GM21526 (cell line): Measurements from ENCODE around the gene SLC35F1.

Experiments
- ATAC-seq: cut with Tn5 transposase; IDR thresholded peaks from one replicate; pipeline ENCODE4 v1.9.1; 2021; ENCODE audit warnings: moderate library complexity; ENCODE audit not compliant: unreplicated experiment, low FRiP score

The SLC35F1 gene

DNA sequence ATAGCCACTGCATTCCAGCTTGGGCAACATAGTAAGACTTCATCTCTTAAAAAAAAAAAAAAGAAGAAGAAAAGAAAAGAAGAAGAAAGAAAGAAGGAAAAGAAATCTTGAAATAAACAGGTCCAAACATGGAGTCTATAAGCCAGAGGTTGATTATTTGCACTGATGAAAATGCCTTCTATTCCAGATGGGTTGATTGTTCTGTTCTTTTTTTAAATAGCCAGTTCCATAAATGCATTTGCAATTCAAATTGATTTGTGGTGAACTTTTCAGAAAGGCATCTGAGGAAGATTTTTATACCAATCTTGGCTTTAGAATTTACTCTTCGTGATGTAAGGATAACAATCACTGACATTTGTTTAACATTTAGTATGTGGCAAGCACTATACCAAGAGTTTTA lies 397.3 kb downstream of the SLC35F1 start:
- no peak for ATAC-seq

DNA sequence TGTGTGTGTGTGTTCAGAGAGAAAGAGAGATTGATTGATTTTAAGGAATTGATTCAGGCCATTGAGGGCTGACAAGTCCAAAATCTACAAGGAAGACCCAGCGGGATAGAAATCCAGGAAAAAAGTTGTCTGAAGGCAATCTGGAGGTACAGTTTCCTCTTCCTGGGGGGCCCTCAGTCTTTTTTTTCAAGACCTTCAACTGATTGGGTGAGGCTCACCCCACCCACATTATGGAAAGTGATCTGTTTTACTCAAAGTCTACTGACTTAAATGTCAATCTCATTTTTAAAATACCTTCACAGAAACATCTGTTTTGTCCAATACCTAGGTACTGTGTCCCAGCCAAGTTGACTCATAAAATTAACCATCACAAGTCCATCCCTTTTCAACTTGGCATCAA lies 398.0 kb downstream of the SLC35F1 start:
- ATAC-seq: no peak

DNA sequence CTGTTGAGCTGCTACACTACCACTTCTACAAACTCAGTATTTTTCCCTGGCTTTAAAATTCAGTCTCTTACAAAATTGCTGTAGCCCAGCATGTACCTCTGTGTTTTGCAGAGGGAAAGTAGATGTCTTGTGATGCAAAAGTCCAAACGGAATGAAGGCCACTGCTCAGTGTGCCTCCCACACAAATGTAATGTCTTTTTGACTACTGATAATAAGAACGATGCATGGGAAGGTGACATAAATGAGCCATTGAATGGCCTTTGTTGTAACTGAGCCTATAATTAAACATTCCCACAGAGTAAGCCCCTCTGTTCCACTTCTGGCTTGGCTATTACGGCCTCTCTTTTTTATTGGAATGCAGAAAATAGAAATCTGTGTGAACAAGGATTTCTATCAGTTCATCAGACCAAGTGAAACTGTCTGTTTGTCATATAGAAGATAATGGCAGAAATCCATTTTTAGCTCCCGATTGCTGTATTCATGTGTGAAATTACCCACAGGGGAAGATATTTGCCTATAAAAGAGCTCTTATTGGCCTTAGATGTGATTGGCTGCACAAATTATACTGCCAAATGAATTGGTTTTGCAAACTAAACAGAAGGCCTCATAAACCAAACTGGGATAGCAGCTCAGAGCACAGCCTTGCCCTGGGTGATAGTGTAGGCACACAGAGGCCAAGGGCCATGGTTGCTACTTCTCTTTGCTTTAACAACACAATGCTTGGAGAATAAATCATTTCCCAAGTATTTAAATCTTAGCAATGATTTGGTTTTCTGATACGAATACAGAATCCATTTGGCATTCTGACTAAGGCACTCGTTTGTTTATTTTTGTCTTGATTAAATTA lies 399.6 kb downstream of the SLC35F1 start:
- ATAC-seq: no peak

DNA sequence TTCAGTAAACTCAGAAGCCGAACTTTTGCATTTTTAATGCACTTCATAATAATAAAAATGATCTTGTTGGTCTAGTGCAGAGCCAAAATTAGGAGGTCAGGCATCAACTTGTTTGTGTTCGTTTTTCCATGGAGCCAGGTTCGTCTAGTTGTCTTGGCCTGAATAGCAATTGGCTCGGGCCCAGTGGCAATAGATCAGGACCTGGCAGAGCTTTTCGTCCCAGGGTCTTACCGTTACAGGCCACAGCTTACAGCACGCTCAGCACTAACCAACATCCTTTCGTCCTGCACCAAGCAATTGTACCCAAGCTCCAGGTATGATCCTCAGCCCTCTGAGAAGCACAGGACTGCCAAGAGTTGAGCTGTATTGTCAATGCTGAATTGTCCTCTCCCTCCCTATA lies 400.5 kb downstream of the SLC35F1 start:
- no peak for ATAC-seq

DNA sequence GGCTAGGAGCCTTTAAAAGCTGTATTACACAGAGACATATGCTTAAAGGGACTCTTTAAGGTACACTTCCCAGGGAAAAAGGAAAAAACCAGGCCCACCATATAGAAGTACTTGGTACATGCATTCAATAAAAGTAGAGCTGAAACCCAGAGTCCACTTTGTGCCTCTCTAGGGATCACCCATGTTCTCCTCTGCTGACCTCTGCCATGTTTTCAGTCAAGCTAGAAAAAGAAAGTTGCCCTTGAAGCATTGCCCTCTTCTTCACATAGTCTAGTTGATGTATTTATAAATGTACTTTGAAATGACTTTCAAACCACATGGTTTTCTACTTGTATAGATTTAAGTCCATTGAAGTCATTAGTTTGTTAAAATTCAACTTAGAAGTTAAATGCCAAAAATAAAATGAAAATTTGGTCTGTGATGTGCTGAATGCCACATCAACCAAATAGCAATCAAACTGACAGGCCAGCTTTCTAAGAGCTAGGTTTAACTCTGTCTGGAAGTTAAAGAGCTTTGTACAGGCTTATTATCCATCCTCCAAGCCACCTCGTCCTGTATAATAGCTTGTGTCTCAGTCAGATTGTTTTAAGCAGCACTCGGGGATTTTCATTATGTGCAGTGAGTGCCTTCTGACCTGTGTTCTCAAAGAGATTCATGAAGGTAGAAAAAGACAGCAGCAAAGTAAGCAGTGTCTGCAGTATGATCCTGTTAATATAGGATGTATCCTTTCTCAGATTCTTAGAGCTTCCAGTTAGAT lies 402.5 kb downstream of the SLC35F1 start:
- no peak for ATAC-seq

DNA sequence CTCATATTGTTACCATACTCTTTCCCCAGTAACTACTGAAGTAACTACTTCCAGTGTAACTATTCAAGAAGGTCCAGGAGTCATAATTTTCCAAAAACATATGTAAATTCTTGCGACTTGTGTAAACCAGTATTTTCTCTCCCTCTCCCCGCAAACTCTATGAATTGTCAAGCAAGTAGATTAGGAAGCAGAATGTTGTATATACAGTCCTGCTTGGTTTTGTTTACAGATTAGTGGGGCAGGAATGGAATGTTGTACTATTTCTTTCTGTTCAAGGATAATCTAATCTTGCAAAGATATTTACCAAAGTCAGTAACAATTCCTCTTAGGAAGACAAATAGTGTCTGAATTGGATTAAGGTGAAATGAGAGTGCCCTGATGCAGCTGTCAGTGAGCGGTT lies 406.1 kb downstream of the SLC35F1 start:
- ATAC-seq: no peak

DNA sequence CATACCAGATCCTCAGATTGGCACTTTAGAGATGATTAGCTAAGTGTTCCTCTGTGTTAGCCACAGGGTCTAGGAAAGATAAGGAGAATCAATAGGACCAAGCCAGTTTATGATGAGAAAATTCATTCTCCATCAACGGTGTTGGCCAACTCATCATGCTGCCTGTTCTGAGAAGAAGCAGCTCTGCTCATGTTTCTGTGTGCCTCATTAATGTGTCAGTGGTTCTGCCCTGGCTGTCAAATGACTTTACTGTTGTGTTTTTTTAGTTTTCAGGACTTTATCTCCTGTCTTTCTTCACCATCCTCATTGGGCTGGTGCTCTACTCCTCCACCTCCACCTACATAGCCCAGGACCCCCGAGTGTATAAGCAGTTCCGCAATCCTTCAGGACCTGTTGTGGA lies 406.7 kb downstream of the SLC35F1 start:
- ATAC-seq: no peak

DNA sequence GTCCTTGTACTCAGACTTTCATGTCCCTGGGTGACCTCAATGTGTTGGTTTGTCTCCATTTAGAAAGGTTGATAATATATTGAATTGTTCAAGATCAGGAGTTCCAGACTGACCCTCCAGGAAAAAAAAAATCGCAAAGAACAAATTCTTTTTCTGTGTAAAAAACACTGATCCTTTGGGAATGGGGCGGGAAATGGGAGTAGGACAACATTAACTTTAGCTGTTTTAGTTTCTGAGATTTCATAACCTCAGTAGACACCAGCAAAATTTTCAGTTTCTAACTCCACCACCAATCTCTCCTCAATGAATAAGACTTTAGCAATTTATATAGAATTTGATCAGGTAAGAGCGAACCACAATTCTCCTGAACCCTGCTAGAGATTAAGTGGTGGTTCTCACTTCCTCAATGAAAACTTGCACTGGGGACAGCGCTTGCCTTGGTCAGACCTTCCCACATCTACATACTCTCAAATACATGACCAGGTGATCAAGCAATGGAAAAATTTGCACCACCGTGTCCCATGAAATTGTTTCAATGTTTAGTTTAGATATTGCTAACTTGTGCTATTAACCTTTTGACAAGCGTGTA lies 409.8 kb downstream of the SLC35F1 start:
- ATAC-seq: no peak

DNA sequence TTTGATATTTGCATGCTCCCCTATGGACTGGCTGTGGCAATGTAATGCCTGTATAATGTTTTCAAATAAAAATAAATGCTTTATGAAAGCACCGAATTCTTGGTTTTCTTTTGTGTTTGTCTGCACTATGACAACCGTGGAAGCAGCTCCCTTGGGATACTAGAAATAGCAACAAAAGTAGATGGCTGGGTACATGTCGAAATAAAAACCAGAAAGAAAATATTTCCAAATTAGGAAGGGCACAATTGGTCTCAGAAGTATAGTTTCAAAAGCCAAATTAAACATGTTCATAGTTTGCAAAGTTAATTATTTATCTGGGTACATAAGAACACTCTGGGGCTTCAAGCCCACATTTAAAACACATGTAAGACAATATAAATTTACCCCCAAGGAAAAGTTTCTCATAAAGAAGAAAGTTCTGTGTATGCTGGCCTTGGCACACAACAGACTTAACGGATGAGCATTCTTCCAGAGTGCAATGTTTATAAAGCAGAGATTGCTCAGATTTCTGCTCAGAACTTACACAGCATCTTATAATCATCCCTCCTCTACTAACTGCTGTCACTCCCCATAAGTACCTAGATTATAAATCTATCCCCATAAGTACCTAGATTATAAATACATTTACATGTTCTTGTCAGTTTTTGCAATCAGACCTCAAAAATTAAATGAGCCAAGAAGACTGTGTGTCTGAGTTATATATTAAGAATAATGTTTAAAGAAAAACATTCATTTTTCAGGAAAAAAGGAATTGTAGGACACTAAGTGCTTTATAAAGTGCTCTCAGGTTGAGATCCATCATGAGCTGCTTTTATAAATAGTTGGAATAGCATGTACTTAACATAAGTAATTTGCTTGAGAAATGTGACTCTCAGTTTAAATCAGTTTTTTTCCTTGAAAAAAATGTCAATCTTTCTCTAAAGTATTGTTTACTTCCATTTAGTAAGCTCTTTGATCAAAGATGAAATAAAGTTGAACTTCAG lies 410.8 kb downstream of the SLC35F1 start:
- ATAC-seq: no peak

DNA sequence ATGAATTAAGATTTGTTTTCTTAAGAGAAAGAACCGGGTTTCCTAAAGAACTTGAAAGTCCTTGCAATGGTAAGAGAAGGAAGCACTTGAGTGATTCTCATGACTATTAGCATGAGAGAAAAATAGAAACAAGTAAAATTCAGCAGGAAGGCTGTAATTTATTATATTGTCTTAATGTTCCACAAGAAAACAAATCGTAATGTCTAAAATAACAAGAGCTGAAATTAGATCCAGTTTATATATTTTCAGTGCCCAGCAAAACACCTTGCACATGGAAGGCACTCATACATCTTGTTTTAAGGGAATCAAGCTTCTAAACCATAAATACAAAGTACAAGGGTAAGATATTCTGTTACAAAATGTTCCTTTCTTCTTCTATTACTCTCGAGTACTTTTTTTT lies 411.6 kb downstream of the SLC35F1 start:
- no peak for ATAC-seq

DNA sequence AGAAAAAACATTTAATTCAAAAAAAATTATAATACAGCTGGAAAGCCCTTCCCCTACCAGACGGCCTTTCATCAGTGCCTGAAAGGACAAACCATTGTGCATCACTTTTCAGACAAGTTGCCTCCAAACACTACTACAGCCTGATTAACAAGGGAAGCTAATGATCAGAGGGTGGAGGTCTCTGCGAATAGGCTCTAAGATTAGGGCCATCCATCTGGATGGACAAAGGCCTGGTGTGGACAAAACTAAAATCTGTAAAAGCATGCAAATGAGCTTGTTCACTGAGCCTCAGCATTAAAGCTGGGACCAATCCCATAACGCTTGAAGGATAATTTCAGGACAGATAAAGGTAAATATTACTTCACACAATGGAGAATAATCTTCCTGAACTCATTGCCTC lies 412.4 kb downstream of the SLC35F1 start:
- ATAC-seq: no peak

DNA sequence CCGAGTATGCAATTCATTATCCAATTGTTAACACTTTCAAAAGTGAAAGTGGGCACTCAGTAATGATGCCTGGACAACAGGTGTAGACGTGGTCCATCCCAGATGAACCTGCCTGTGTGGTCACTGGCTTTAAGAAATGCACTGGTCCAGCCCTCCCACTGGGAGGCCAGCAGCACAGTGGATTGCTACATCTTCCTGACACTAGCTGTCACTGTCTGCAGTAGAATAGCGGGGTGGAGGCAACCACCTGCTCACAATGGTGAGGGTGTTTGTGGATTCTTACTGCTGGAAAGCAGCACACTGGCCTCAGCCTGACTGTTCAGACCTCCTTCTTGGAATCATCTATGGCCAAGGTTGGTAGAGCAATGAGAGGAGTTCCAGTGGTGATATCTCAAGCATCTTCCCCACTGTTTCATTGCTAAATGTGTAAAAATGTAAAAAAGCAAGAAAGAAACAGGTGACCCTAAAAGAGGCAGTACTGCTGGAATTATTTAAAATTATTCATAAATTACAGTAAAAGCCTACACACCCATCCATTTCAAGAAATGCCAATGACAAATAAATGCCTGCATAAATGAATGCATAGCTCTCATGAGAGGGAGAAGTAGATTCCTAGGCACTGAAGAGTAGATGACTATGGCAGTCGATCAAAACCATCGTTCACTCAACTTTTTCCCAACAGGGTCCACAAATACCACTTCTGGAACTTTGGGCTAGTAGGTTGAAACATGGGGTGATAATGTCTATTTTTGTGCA lies 413.0 kb downstream of the SLC35F1 start:
- ATAC-seq: no peak

DNA sequence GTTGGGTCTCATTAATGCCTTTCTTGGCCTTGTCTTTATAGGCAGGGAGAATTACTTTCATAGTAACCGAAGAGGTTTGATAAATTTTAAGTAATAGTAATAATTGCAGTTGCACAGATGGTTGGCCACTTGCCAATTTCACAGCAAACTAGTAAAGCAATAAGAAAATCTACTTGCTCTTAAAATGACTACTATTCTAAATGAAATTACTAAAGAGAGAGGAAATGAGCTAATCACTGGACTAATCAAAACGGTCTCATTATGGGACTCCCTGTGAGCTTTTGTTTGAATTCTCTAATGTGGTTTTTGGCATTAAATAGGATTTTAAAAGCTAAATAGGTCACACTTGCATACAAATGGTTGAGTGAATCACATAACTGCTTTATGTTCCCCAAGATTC lies 413.6 kb downstream of the SLC35F1 start:
- ATAC-seq: no peak

DNA sequence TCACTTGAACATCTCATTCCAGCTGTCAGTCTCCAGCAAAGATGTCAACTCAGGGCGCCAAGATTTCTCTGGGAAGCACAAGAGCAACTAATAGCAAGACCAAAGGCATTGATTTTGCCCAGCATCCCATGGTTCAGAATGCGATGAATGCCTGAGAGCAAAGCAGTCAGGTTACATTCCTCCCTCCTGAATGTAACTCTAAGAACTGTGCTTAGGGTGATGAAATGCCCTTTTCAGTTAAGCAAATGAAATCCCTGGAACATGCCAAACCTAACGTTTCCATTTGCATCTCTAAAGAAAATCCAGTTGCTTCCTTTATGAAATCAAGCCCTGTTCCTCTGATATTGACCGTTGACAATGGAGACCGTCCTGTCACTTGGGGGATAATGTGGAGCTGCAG lies 417.1 kb downstream of the SLC35F1 start:
- no peak for ATAC-seq

DNA sequence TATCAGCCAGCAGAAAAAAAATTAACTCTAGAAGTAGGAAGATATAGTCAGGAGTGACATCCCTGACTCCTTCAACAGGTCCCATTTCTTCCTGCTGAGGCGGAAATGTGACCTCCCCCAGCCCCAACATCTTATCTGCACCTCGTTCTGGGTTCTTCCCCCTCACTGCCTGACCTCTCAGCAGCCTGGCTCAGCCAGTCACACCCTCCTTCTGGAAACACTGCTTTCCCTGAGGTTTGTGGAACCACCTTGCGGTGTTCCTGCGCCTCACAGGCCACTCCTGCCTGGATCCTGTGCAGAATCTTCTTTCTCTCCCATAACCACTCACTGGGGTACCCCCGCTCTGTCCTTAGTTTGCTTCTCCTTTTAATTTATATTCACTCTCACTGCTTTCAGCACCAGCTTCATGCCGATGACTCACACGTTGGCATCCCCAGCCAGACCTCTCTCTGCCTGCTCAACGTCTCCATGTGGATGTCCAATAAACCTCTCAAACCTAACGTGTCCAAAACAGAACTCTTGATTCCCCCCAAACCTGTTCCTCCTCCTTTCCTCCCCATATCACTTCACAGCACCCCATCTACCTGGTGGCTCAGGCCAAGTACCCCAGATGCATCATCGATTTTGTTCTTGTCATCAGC lies 418.3 kb downstream of the SLC35F1 start:
- ATAC-seq: no peak

DNA sequence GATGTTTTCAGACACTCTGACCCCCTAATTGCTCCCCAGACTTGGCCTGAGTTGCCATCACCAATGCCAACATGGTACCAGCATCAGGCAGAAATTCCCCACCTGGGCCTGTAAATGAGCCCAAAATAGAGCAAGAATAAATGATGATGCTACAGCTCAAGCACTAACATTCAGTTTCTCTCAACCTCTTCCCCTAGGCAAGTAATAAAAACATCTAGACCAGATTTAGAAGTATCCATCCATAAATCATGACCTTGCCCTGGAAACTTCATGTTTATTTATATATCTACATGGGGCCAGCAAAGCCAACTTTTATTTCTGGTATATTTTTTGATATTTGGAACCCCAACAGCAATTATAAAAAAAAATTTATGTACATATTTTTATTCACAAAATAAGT lies 419.6 kb downstream of the SLC35F1 start:
- no peak for ATAC-seq

DNA sequence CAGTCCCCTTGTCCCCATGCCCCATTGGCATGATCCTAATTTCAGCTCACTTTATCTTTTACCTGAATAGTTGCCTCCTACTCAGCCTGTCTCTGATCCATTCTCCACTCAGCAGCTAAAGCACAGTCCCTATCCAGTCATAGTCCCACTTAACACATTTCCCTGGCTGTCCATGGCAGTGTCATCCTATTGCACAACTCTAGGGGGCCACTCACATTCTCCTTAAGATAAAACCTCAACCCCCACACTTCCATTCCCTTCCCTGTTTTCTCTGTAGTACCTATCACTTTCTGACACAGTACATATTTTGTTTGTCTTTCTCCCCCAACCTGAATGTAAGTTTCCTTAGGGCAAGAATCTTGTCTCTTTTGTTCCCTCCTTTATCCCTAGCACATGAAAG lies 420.2 kb downstream of the SLC35F1 start:
- ATAC-seq: no peak

DNA sequence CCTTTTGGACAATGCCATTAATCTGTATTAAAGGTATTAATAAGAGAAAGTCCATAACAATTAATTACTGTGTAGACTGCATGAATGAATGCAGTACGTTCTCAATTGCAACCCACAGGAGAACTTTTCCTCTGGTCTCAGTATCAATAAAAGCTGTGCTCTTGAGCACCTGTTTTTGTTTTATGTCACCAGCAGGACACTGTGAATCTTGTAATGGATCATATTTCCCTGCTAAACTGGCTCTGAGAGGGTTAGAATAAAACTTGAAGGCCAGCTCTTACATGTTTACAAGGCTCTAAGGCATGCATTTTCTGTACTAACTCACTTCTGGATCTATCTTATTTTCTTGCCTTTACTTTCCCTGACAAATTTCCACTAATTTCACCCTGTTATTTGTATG lies 426.7 kb downstream of the SLC35F1 start:
- ATAC-seq: no peak

DNA sequence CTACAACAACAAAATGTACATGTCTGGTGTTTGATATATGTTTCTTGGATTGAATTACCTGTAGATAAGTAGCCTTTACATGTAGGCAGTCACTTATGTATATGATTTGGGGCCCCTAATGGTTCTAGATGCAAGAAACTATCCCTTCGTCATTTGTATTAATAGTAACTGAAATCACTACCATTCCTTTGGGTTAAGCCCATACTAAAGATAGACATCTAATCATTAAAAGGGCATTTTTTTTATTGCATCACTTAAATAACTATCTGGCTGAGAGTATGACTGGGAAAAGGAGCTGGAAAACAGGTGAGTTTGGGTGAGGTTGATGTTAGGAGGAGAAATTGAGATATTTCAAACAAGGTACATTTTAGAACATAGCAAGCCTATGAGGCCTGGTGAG lies 427.6 kb downstream of the SLC35F1 start:
- no peak for ATAC-seq
